ENCODE data around the gene DPEP2.
"Not testable (repeated sequence)": the region's sequence is repeated elsewhere in the genome, so short reads cannot be mapped to it uniquely, and the experiment has no call there.

GRCh38 chr16:68009872-68010271 lies 10.6 kb upstream of the DPEP2 start:
- not testable (repeated sequence) for TF ChIP-seq POLR2A, POLR2AphosphoS5 (IDR thresholded peaks at IDR 0.05; ENCODE audit: low read depth, low read length)

Data from GM12891 (cell line).